Effector CD4-positive, alpha-beta T cell (primary cell): ENCODE results near the gene AGPAT2.

ENCODE experiments used
- DNase-seq: peaks from one replicate; pipeline ENCODE4 v3.0.0-alpha.2; 2020

AGPAT2 gene

GRCh38 chr9:136673088-136673974, 13.9 kb downstream of the AGPAT2 start:
- DNase-seq: no peak

GRCh38 chr9:136672431-136673087, 14.7 kb downstream of the AGPAT2 start:
- DNase-seq: no peak

- DNase-seq: peak; percentile 28
Measured at GRCh38 chr9:136671646-136672430, 15.4 kb downstream of the AGPAT2 start.

- DNase-seq: no peak
Measured at GRCh38 chr9:136671254-136671614, 16.0 kb downstream of the AGPAT2 start.

GRCh38 chr9:136670576-136671253, 16.5 kb downstream of the AGPAT2 start:
- no peak for DNase-seq

- no peak for DNase-seq
Measured at GRCh38 chr9:136669791-136670464, 17.3 kb downstream of the AGPAT2 start.

GRCh38 chr9:136668983-136669790, 18.1 kb downstream of the AGPAT2 start:
- no peak for DNase-seq

GRCh38 chr9:136667940-136668760, 19.1 kb downstream of the AGPAT2 start:
- no peak for DNase-seq

GRCh38 chr9:136667214-136667939, 19.9 kb downstream of the AGPAT2 start:
- no peak for DNase-seq

GRCh38 chr9:136666372-136667213, 20.7 kb downstream of the AGPAT2 start:
- no peak for DNase-seq

GRCh38 chr9:136665704-136666371, 21.4 kb downstream of the AGPAT2 start:
- no peak for DNase-seq

GRCh38 chr9:136665111-136665703, 22.1 kb downstream of the AGPAT2 start:
- no peak for DNase-seq

GRCh38 chr9:136664000-136664915, 23.0 kb downstream of the AGPAT2 start:
- no peak for DNase-seq

GRCh38 chr9:136662656-136663581, 24.3 kb downstream of the AGPAT2 start, which contains the start of gene EGFL7:
Gene EGFL7 (plus strand): TSS chr9:136662916. CDS start chr9:136668283, 5,367 bp downstream.
- DNase-seq: no peak

GRCh38 chr9:136662326-136662655, 25.0 kb downstream of the AGPAT2 start:
- no peak for DNase-seq
